ENCODE measurements around the gene TIMELESS. TPM values are rescaled to one million over a fixed set of nuclear protein-coding genes. Genes with fewer than 3 reads are reported as not detected.
A peak's percentile ranks its signal among the peaks of the same experiment; 100 is the strongest.

Gene TIMELESS
- total and polyA plus RNA-seq, 9 of the 15 experiments (the other 6 are each of a cell fraction or from before 2014, with no cell fraction given) = 11.9 to 59.2 (median 35.8) TPM

DNA sequence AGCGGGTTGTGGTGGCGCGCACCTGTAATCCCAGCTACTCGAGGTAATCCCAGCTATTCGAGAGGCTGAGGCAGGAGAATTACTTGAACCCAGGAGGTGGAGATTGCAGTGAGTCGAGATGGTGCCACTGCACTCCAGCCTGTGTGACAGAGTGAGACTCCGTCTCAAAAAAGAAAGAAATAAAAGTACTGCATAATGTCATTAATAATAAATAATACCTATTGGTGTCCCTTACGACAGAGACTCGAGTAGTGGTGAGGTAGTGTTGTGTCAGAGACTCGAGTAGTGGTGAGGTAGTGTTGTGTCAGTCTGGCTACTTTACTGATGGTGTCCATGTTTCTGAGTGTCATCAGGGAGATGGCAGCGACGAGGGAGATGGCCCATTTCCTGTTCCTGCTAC is 37.5 kb upstream of the TIMELESS start:
- no peak overlapping the region for H3K4me3 ChIP-seq
- ChIA-PET CTCF (ENCODE audit: low intra/inter-chr PET ratio) (no interaction called here), POLR2A (no interaction called here)
- WGBS (ENCODE audit: insufficient coverage, low coverage, missing lambda C conversion rate) = 33% methylated on average over 12 of the region's 12 CpGs
- peak overlapping the region in 1 of 2 experiments; percentile 36; a peak in 1 of 4 replicates for H3K9ac ChIP-seq (ENCODE audit: insufficient read depth in 1 of 2, low read depth in 2 of 2, low read length in 2 of 2)
- intact Hi-C loops (cut with micrococcal nuclease) (no loop called here), in situ Hi-C loops (cut with MboI) (no loop called here)
- H3K27ac ChIP-seq (ENCODE audit: extremely low read depth, low read depth, low read length) = no peak overlapping the region
- DNase-seq (ENCODE audit: extremely low read depth in 1 of 4, low spot score in 3 of 4) (no peak), FAIRE-seq (no peak), ATAC-seq (no peak; the same call in 2 of the 3 replicates)
- no peaks in the 10 kb centered on the region; the same call in 1 of the 2 replicates for H4K20me1 ChIP-seq (replicated peaks; ENCODE audit: control insufficient read depth, insufficient read depth, low read length)
- H3K4me2 ChIP-seq (ENCODE audit: insufficient read depth, low read length) = no peak overlapping the region
- no peaks in the 10 kb centered on the region for H3K79me2 ChIP-seq (ENCODE audit: control insufficient read depth, insufficient read depth, low read length)
- H3K9me1 ChIP-seq (ENCODE audit: control insufficient read depth, insufficient read depth, low read length) = no peaks in the 10 kb centered on the region
- H3K9me3 ChIP-seq (replicated peaks; ENCODE audit: control insufficient read depth, insufficient read depth, low read depth, low read length) = no peaks in the 10 kb centered on the region
- no peaks in the 10 kb centered on the region for H3K36me3 ChIP-seq (ENCODE audit: control insufficient read depth, insufficient read depth, low read length)
- no peak overlapping the region for H2AFZ ChIP-seq (ENCODE audit: low read depth, low read length)
- no TSS peak for BruUV-seq (replicated peaks)
- peaks cover 27 to 47% of the 10 kb centered on the region in 2 experiments for H3K27me3 ChIP-seq (ENCODE audit: control insufficient read depth in 2 of 2, insufficient read depth in 2 of 2, low read length in 2 of 2)
- H3K4me1 ChIP-seq (replicated peaks in 1 of 2; ENCODE audit: control insufficient read depth in 2 of 2, insufficient read depth in 2 of 2, low read length in 2 of 2) = peaks cover 7 to 17% of the 10 kb centered on the region in 2 experiments; a peak in 3 of 5 replicates
- TF ChIP-seq ZNF740 (CRISPR knock-in tag; IDR thresholded peaks at IDR 0.05) (no peak), ZNF740 (tag; IDR thresholded peaks at IDR 0.05) (no peak)
- TF ChIP-seq, protein P1, sequence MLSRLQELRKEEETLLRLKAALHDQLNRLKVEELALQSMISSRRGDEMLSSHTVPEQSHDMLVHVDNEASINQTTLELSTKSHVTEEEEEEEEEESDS (CRISPR knock-in tag; IDR thresholded peaks at IDR 0.05) = no peak
- TF ChIP-seq, protein P2, sequence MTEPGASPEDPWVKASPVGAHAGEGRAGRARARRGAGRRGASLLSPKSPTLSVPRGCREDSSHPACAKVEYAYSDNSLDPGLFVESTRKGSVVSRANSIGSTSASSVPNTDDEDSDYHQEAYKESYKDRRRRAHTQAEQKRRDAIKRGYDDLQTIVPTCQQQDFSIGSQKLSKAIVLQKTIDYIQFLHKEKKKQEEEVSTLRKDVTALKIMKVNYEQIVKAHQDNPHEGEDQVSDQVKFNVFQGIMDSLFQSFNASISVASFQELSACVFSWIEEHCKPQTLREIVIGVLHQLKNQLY (CRISPR knock-in tag; conservative IDR thresholded peaks at IDR 0.05) = no peak
